ENCODE data around the gene FKBP7. TPM values are rescaled to one million over a fixed set of nuclear protein-coding genes. Genes with fewer than 3 reads are reported as not detected.

The FKBP7 gene
- total RNA-seq, 2 donors from 2014 or later, result 4.1 to 6.3 TPM

DNA sequence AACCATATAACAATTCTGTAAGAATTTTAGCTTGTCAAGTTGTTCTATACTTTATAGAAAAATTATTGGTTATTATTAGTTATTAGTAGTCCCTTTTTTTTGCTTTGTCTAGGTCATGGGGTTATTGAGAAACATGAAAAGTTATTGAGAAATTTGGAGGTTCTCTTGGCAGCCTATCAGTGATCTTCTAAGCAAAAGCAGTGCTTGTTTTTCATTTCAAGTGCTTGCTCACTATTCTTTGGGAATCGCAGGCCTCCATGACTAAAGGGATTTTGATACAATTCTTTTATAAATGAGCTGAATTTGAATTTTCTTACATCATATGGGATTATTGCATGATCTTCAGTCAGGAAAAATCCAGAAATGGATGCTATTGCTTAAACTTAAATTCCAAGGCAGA, 27.7 kb upstream of the FKBP7 start:
- H3K36me3 Mint-ChIP-seq (ENCODE audit: low read depth), result peaks cover 10% of the 10 kb centered on the region
- H3K27ac Mint-ChIP-seq, result no peak overlapping the region
- no peaks in the 10 kb centered on the region for H3K9me3 ChIP-seq (ENCODE audit: control insufficient read depth, low read length)
- no peaks in the 10 kb centered on the region for H3K9me3 Mint-ChIP-seq
- H3K27ac ChIP-seq (ENCODE audit: low read depth, low read length), result no peak overlapping the region
- no peak overlapping the region for H3K4me3 Mint-ChIP-seq
- no peaks in the 10 kb centered on the region for H3K27me3 Mint-ChIP-seq (ENCODE audit: insufficient read depth)
- H3K4me1 ChIP-seq (ENCODE audit: control insufficient read depth, insufficient read depth, low read length), result no peaks in the 10 kb centered on the region
- no peak for DNase-seq
- WGBS, 2 experiments (ENCODE audit: insufficient coverage in 1 of 2, insufficient read length in 1 of 2), result 80% methylated on average over 1 of the region's 1 CpG; no CpG with 5 or more reads in 1 of the 2 experiments
- no peak overlapping the region for H3K9ac ChIP-seq (ENCODE audit: extremely low read depth, low read length, poor library complexity, severe bottlenecking)
- H3K4me3 ChIP-seq (ENCODE audit: low read length), result no peak overlapping the region
- TF ChIP-seq, protein P1, sequence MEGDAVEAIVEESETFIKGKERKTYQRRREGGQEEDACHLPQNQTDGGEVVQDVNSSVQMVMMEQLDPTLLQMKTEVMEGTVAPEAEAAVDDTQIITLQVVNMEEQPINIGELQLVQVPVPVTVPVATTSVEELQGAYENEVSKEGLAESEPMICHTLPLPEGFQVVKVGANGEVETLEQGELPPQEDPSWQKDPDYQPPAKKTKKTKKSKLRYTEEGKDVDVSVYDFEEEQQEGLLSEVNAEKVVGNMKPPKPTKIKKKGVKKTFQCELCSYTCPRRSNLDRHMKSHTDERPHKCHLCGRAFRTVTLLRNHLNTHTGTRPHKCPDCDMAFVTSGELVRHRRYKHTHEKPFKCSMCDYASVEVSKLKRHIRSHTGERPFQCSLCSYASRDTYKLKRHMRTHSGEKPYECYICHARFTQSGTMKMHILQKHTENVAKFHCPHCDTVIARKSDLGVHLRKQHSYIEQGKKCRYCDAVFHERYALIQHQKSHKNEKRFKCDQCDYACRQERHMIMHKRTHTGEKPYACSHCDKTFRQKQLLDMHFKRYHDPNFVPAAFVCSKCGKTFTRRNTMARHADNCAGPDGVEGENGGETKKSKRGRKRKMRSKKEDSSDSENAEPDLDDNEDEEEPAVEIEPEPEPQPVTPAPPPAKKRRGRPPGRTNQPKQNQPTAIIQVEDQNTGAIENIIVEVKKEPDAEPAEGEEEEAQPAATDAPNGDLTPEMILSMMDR (conservative IDR thresholded peaks at IDR 0.05), result no peak
- H3K27me3 ChIP-seq (ENCODE audit: control insufficient read depth, insufficient read depth, low read length, poor library complexity, severe bottlenecking), result no peaks in the 10 kb centered on the region
- H3K36me3 ChIP-seq (ENCODE audit: control insufficient read depth, insufficient read depth, low read length), result peaks cover 33% of the 10 kb centered on the region
- H3K4me1 Mint-ChIP-seq, result peaks cover 9% of the 10 kb centered on the region

DNA sequence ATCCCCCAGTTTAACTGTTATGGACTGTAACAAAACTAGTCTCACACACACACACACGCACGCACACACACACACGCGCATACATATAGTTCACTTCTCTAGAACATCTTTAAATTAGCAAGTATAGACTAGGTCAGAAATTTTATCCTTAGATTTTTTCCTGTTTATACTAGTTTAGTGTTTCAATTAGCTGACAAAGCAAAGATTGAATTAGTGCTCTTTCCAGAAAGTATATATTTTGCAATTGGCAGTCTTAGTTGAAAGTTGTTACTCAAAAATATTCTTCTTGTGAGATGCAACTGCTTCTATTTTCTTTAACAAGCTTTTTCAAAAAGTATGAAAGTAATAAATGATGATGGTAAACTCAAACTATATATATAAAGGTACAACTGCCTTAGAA, 24.4 kb upstream of the FKBP7 start:
- H3K36me3 Mint-ChIP-seq (ENCODE audit: low read depth), result peaks cover 17% of the 10 kb centered on the region
- 62 to 80% methylated on average over 4 of the region's 4 CpGs for WGBS, 2 experiments (ENCODE audit: insufficient coverage in 1 of 2, insufficient read length in 1 of 2)
- no peaks in the 10 kb centered on the region for H3K9me3 Mint-ChIP-seq
- Histone ChIP-seq H3K9ac (ENCODE audit: extremely low read depth, low read length, poor library complexity, severe bottlenecking) (no peak overlapping the region), H3K27ac (ENCODE audit: low read depth, low read length) (no peak overlapping the region), H3K36me3 (ENCODE audit: control insufficient read depth, insufficient read depth, low read length) (peaks cover 48% of the 10 kb centered on the region), H3K4me1 (ENCODE audit: control insufficient read depth, insufficient read depth, low read length) (no peaks in the 10 kb centered on the region), H3K27me3 (ENCODE audit: control insufficient read depth, insufficient read depth, low read length, poor library complexity, severe bottlenecking) (no peaks in the 10 kb centered on the region), H3K9me3 (ENCODE audit: control insufficient read depth, low read length) (no peaks in the 10 kb centered on the region), H3K4me3 (ENCODE audit: low read length) (no peak overlapping the region)
- TF ChIP-seq, protein P1 (conservative IDR thresholded peaks at IDR 0.05), result no peak
- DNase-seq, result no peak
- H3K27me3 Mint-ChIP-seq (ENCODE audit: insufficient read depth), result no peaks in the 10 kb centered on the region
- peaks cover 9% of the 10 kb centered on the region for H3K4me1 Mint-ChIP-seq
- no peak overlapping the region for H3K4me3 Mint-ChIP-seq
- no peak overlapping the region for H3K27ac Mint-ChIP-seq

DNA sequence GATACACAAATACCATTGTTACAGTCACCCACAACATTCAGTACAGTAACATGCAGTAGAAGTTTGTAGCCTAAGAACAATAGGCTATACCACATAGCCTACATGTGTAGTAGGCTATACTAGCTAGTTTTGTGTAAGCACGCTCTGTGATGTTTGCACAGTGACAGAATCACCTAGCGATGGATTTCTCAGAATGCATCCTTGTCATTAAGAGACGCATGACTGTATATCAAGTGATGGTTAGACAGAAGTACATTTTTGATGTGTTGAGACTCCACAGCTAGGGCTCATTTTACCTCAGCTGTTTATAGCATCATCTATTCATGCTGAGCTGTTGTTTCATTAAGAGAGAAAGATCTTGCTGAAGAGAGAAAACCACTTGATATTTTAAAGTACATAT, 21.2 kb upstream of the FKBP7 start:
- Histone ChIP-seq H3K9ac (ENCODE audit: extremely low read depth, low read length, poor library complexity, severe bottlenecking) (no peak overlapping the region), H3K36me3 (ENCODE audit: control insufficient read depth, insufficient read depth, low read length) (peaks cover 56% of the 10 kb centered on the region), H3K4me3 (ENCODE audit: low read length) (no peak overlapping the region), H3K4me1 (ENCODE audit: control insufficient read depth, insufficient read depth, low read length) (no peaks in the 10 kb centered on the region), H3K27ac (ENCODE audit: low read depth, low read length) (no peak overlapping the region), H3K27me3 (ENCODE audit: control insufficient read depth, insufficient read depth, low read length, poor library complexity, severe bottlenecking) (no peaks in the 10 kb centered on the region), H3K9me3 (ENCODE audit: control insufficient read depth, low read length) (no peaks in the 10 kb centered on the region)
- no peaks in the 10 kb centered on the region for H3K9me3 Mint-ChIP-seq
- TF ChIP-seq, protein P1 (conservative IDR thresholded peaks at IDR 0.05), result no peak
- no peak overlapping the region for H3K27ac Mint-ChIP-seq
- no peak for DNase-seq
- 94 to 100% methylated on average over 3 of the region's 3 CpGs for WGBS, 2 experiments (ENCODE audit: insufficient coverage in 1 of 2, insufficient read length in 1 of 2)
- no peaks in the 10 kb centered on the region for H3K4me1 Mint-ChIP-seq
- no peaks in the 10 kb centered on the region for H3K27me3 Mint-ChIP-seq (ENCODE audit: insufficient read depth)
- peaks cover 38% of the 10 kb centered on the region for H3K36me3 Mint-ChIP-seq (ENCODE audit: low read depth)
- no peak overlapping the region for H3K4me3 Mint-ChIP-seq
